Measurements from ENCODE around the gene LSMEM2. TPM values are rescaled to one million over a fixed set of nuclear protein-coding genes. Genes with fewer than 3 reads are reported as not detected.
A peak's percentile ranks its signal among the peaks of the same experiment; 100 is the strongest.

Gene LSMEM2
- total and polyA plus RNA-seq, 2 experiments from 2014 or later, result 0.59 to 0.86 TPM

- H3K27ac ChIP-seq (ENCODE audit: low read depth), result no peak overlapping the region
- H3K27ac Mint-ChIP-seq, result 0 out of 2 replicates have a peak overlapping the region, but pooled peaks have one; percentile 34
Observed at GRCh38 chr3:50325113-50325480, 46.2 kb downstream of the LSMEM2 start.

More at GRCh38 chr3:50325113-50325480, 46.2 kb downstream of the LSMEM2 start:
- ATAC-seq, result no peak
- Histone ChIP-seq H3K9me2 (ENCODE audit: insufficient read depth) (no peaks in the 10 kb centered on the region), H2AFZ (no peak overlapping the region), H3K4me1 (ENCODE audit: insufficient read depth) (peaks cover 23% of the 10 kb centered on the region), H3K36me3 (ENCODE audit: insufficient read depth) (no peaks in the 10 kb centered on the region; the same call in 1 of the 2 replicates), H3K27me3 (ENCODE audit: insufficient read depth) (no peaks in the 10 kb centered on the region), H4K20me1 (replicated peaks; ENCODE audit: insufficient read depth) (peaks cover 10% of the 10 kb centered on the region; the same call in 1 of the 2 replicates), H3K79me2 (replicated peaks; ENCODE audit: insufficient read depth) (peaks cover 21% of the 10 kb centered on the region), H3K4me2 (no peak overlapping the region), H3F3A (replicated peaks; ENCODE audit: low read depth) (peaks cover 37% of the 10 kb centered on the region; the same call in 1 of the 2 replicates), H3K4me3 (no peak overlapping the region)
- Mint-ChIP-seq H3K27me3 (ENCODE audit: insufficient read depth, low read depth, poor library complexity) (peaks cover 16% of the 10 kb centered on the region), H3K36me3 (ENCODE audit: low read depth) (peaks cover 25% of the 10 kb centered on the region), H3K9me3 (no peaks in the 10 kb centered on the region), H3K4me1 (peaks cover 35% of the 10 kb centered on the region), H3K4me3 (peak overlapping the region; percentile 38; the same call in 1 of the 3 replicates)
- DNase-seq (ENCODE audit: low spot score), result no peak
- TF ChIP-seq ZNF114 (CRISPR knock-in tag; IDR thresholded peaks at IDR 0.05) (no peak), POLR2AphosphoS5 (IDR thresholded peaks at IDR 0.05; ENCODE audit: low read depth) (no peak), REST (IDR thresholded peaks at IDR 0.05; ENCODE audit: unreplicated experiment) (no peak), EZH2 (IDR thresholded peaks at IDR 0.05; ENCODE audit: low read depth, unreplicated experiment) (no peak), CREB1 (CRISPR knock-in tag; IDR thresholded peaks at IDR 0.05; ENCODE audit: low read depth) (no peak), NANOG (IDR thresholded peaks at IDR 0.05; ENCODE audit: borderline replicate concordance) (no peak), JUNB (IDR thresholded peaks at IDR 0.05; ENCODE audit: unreplicated experiment) (no peak), CTCF (conservative IDR thresholded peaks at IDR 0.05; ENCODE audit: low read depth in 2 of 2) (no peak), STAT1 (IDR thresholded peaks at IDR 0.05; ENCODE audit: unreplicated experiment) (no peak), EZH2phosphoT487 (IDR thresholded peaks at IDR 0.05; ENCODE audit: unreplicated experiment) (no peak), ZNF331 (CRISPR knock-in tag; IDR thresholded peaks at IDR 0.05; ENCODE audit: low read depth) (no peak)
- TF ChIP-seq, protein P1, sequence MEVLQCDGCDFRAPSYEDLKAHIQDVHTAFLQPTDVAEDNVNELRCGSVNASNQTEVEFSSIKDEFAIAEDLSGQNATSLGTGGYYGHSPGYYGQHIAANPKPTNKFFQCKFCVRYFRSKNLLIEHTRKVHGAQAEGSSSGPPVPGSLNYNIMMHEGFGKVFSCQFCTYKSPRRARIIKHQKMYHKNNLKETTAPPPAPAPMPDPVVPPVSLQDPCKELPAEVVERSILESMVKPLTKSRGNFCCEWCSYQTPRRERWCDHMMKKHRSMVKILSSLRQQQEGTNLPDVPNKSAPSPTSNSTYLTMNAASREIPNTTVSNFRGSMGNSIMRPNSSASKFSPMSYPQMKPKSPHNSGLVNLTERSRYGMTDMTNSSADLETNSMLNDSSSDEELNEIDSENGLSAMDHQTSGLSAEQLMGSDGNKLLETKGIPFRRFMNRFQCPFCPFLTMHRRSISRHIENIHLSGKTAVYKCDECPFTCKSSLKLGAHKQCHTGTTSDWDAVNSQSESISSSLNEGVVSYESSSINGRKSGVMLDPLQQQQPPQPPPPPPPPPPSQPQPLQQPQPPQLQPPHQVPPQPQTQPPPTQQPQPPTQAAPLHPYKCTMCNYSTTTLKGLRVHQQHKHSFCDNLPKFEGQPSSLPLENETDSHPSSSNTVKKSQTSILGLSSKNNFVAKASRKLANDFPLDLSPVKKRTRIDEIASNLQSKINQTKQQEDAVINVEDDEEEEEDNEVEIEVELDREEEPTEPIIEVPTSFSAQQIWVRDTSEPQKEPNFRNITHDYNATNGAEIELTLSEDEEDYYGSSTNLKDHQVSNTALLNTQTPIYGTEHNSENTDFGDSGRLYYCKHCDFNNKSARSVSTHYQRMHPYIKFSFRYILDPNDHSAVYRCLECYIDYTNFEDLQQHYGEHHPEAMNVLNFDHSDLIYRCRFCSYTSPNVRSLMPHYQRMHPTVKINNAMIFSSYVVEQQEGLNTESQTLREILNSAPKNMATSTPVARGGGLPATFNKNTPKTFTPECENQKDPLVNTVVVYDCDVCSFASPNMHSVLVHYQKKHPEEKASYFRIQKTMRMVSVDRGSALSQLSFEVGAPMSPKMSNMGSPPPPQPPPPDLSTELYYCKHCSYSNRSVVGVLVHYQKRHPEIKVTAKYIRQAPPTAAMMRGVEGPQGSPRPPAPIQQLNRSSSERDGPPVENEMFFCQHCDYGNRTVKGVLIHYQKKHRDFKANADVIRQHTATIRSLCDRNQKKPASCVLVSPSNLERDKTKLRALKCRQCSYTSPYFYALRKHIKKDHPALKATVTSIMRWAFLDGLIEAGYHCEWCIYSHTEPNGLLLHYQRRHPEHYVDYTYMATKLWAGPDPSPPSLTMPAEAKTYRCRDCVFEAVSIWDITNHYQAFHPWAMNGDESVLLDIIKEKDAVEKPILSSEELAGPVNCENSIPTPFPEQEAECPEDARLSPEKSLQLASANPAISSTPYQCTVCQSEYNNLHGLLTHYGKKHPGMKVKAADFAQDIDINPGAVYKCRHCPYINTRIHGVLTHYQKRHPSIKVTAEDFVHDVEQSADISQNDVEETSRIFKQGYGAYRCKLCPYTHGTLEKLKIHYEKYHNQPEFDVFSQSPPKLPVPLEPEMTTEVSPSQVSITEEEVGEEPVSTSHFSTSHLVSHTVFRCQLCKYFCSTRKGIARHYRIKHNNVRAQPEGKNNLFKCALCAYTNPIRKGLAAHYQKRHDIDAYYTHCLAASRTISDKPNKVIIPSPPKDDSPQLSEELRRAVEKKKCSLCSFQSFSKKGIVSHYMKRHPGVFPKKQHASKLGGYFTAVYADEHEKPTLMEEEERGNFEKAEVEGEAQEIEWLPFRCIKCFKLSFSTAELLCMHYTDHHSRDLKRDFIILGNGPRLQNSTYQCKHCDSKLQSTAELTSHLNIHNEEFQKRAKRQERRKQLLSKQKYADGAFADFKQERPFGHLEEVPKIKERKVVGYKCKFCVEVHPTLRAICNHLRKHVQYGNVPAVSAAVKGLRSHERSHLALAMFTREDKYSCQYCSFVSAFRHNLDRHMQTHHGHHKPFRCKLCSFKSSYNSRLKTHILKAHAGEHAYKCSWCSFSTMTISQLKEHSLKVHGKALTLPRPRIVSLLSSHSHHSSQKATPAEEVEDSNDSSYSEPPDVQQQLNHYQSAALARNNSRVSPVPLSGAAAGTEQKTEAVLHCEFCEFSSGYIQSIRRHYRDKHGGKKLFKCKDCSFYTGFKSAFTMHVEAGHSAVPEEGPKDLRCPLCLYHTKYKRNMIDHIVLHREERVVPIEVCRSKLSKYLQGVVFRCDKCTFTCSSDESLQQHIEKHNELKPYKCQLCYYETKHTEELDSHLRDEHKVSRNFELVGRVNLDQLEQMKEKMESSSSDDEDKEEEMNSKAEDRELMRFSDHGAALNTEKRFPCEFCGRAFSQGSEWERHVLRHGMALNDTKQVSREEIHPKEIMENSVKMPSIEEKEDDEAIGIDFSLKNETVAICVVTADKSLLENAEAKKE (CRISPR knock-in tag; IDR thresholded peaks at IDR 0.05), result no peak
- TF ChIP-seq, protein P2, sequence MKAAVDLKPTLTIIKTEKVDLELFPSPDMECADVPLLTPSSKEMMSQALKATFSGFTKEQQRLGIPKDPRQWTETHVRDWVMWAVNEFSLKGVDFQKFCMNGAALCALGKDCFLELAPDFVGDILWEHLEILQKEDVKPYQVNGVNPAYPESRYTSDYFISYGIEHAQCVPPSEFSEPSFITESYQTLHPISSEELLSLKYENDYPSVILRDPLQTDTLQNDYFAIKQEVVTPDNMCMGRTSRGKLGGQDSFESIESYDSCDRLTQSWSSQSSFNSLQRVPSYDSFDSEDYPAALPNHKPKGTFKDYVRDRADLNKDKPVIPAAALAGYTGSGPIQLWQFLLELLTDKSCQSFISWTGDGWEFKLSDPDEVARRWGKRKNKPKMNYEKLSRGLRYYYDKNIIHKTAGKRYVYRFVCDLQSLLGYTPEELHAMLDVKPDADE (IDR thresholded peaks at IDR 0.05), result no peak

All from GM23338 (cell line).